Hematopoietic multipotent progenitor cell treated with erythropoietin and hydrocortisone succinate and interleukin-3 and kit ligand, for 4 days (in vitro differentiated cells): ENCODE measurements around the gene LRRC15.

Experiments
- DNase-seq: peaks from one replicate; pipeline ENCODE4 v3.0.0-alpha.2; 2015

Gene LRRC15

DNA sequence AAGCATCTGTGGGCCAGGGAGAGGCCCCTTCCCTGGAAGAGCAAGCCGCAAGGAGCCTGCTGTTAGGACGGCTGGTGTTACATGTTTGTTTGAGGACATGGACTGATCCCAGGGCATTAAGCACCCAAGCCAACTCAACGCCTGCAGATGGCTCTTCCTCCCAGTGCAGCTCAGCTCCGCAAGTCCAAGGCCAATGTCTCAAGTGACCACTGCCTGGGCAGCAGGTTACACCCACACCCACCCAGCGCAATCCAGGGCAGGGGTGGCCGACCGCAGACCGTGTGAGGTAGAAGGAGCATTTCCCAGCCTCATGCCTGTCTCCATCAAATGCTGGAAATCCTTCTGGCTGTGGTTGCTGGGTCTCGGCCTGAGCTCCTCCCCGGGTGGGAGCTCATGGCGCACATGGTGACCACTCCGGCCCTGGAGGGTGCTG lies 15.0 kb upstream of the LRRC15 start:
- DNase-seq, result no peak

DNA sequence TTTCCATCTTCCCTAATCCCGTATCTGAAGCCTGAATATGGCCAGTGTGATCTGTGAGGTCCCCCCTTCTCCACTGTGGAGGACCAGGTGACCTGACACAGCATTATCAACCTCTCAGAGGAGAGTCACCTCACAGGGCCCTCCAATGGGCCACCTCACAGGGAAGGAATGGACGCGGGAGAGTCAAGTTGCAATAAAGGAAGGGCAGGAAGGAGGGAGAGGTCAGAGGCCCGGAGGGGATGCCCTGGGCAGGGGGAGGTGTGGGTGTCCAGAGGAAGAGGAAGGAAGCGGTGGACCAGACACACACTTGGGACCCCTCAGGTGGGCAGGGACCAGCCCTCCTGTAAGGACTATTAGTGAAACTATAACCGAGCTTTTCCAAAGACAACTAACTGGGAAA lies 14.6 kb upstream of the LRRC15 start:
- DNase-seq, result no peak

DNA sequence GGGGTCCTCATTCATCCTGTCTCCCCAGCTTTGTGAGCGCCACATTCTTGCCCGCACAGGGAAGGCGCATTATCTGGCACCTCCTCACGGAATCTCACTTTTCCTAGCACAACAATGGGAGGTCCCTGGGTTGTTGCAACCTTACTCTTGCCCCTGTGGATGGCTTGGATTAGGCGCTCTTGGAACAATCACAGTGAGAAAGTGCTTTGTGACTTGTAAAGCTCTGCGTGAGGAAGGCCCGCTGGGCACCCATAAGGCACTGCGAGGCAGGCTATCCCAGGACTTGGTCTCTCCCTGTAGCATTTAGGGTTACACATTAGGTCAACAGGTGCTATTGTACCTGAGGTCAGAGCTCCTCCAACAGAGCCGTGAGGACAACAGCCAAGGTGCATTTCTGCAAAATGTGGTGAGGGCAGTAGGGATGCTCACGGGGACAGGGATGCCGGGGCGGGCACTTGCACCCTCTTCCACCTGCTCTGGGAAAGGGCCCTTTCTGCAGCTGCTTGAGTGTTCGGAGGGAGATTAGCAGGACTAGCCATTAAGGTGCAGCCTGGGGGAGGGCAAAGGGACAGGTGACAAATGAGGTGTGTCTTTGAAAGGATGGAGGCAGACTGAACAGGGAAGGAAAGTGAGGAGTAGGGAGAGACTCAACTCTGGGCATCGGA lies 13.9 kb upstream of the LRRC15 start:
- no peak for DNase-seq

DNA sequence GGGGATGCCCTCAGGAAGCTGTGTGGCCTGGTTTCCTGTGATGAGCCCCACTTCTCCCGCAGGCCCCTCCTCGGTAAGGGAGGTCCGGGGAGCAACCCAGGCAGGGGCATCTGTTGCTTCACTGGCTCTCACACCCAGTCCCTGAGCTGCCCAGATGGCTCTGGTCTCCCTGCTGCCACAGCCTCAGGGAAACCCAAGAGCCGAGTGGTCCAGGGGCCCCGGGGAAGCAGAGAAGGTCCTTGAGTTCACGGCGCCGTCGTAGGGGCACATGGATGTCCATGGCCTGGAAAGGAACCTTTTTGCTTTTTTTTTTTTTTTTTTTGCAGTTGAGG lies 13.3 kb upstream of the LRRC15 start:
- DNase-seq, result no peak

DNA sequence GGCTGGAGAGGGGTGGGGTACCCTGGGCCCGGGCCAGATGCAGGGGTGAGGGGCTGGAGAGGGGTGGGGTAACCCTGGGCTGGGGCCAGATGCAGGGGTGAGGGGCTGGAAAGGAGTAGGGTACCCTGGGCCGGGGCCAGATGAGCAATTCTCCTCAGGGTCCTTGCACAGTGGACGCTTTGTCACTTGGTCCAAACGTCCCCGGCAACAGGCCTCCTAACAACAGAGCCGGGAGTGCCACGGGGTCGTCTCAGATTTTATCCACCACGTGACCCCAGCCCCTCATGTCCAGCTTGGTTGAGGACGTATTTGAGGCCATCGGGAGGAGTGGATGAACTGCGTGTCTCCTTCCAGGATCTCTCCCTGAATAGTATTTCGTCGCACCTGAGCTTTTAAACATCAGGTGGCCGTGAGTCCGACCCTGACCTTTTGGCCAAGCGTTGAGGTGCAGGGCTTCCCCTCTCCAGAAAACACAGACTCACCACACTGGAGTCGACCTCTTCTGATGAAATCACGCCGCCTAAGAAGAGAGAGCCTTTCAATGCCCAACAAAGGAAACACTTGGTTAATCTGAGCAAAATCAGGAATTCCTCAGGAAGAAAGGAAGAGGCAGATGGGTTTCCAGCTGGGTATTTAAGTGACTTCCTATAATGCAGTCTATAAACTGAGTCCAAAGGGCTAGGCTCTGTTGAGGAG lies 12.8 kb upstream of the LRRC15 start:
- DNase-seq, result no peak

DNA sequence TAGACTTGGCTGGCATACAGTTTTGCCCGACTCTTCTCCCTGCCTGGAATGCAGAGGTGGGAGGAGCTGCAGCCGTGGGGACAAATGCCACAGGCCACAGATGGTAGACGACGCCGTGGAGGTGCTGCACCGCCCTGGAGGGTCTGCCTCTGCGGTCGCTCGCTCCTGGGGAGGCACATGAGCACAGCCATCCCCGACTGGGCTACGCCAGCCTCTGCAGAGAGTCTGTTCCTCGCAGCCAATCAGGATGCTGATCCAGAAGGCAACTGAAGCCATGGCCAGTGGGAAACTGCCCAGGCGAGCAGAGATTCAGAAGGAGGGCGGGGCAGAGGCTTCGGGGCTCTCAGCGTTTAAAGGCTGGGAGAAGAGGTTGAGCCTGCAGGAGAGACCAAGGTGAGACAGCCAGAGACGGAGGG lies 11.9 kb upstream of the LRRC15 start:
- DNase-seq, result no peak

DNA sequence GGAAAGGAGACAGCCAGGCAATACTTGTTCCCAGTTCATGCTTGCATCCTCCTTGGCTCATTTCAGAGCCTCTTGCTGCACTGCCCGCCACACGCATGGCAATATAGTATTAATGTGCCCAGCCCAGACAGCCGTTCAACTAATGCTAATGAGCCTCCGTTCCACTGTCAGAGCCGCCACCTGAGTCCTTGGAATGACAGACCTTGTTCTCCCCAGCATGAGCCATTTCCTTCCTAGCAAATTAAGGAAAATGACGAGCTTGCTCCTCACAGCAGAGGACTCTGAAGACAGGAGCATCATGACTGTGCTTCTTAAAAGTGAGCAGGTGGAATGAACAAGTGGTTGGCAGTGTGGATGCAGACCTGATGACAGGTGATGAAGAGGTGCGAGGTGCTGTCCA lies 10.8 kb upstream of the LRRC15 start:
- DNase-seq, result no peak

DNA sequence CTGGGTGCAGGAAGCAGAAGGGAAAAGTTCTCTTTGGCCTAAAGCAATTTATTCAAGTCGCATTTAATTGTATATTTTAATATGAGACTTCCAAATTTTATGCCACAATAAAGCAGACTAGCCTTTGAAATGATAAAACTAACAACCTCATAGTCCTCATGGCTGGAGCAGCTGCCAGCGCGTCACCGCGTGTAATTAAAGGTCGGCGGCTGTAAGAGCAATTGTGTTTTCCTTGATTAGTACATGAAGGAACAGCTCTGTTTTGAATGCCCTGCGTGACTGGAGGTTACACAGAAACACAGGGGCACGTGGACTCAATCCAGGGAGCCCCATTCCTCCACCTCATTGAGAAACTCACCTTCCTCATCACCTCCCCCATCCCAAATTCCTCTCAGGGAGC lies 10.1 kb upstream of the LRRC15 start:
- DNase-seq, result no peak

DNA sequence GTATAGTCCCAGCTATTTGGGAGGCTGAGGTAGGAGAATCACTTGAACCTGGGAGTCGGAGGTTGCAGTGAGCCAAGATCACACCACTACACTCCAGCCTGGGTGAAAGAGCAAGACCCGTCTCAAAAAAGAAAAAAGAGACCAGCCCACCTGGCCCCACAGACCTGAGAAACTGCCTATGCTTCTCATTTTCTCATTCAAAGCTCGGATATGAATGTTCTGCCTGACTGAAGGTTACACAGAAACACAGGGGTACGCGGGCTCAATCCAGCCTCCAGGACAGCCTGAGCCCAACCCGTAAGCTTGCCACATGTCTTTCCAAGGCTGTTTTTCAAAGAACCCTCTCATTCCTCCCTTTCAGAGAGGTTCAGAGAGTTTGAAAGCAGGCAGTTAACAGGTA lies 9.7 kb upstream of the LRRC15 start:
- no peak for DNase-seq

DNA sequence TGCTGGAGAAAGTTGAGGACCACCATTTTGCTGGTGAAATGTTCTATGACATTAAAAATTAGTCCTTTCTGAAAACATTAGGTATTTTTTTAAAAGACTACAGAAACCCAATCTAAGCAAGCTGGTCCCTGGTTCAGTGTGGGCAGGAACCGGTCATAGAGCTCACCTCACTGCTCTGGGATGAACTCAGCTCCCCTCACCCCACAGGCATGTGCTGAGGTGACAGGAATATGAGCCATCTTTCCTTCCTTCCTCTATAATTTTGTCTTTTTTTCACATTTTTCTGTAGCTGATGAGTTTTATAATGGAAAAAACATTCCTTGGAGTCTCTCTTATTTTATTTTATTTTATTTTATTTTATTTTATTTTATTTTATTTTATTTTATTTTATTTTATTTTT lies 8.2 kb upstream of the LRRC15 start:
- DNase-seq, result no peak

DNA sequence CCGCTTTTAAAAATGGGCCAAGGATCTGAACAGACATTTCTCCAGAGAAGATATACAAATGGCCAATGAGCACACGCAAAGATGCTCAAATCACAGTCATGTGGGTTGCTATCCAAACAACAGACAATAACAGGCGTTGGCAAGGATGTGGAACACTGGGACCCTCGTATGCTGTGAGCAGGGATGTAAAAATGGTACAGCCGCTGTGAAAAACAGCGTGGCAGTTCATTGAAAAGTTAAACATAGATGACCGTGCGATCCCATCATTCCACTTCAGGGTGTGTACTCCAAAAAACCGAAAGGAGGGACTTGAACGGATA lies 6.7 kb upstream of the LRRC15 start:
- no peak for DNase-seq

DNA sequence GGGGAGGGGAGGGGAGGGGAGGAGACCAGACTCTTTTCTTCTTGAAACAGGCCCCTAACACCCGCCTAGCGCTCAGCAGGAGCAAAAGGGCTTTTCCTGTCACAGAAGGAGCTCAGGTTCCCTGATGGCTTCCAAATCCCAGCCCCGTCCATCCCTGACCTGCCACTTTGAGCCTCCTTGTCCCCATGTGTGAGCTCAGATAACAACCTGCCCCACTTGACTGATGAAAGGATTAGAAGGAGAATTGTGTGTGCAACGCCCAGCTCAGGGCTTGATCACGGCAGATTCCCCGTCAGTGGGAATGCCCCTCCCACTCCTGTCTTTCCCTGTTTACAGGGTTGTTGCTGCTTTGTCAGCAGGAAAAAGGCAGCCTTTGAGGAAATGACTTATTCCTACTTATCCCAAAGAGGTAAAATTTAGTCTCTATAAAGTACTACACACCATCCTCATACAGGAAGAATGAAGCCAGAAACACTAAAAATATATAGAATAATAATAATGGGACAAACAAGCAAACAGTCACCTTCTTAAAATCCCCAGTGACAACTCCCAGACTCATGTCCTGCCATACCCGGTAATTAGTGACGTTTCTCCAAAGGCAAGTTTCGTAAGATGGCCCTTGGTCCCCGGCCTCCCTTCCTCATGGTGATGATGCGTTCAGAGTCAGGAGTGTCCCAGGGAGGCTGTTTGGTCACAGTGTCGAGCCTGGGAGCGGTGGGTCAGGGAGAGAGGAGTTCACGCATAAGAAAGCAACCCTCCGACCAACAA lies 6.1 kb upstream of the LRRC15 start:
- no peak for DNase-seq

DNA sequence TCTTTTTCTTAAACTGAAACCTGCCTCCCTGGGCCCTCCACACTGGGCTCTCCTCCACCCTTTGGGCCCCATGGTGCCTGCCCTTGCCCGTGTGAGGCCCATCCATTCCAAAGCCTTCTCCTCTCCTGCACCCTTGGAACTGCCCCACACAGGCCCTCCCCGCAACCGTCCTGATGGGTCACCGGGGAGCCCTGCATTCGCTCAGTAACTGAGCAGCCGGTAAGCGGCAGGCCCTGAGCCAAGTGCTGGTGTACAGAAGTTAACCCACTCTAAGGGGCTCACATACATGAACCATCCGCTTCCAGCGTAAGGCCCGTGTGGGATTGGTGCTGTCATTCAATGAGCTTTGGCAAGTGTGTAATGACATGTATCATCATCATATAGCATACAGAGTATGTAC lies 5.4 kb upstream of the LRRC15 start:
- no peak for DNase-seq

DNA sequence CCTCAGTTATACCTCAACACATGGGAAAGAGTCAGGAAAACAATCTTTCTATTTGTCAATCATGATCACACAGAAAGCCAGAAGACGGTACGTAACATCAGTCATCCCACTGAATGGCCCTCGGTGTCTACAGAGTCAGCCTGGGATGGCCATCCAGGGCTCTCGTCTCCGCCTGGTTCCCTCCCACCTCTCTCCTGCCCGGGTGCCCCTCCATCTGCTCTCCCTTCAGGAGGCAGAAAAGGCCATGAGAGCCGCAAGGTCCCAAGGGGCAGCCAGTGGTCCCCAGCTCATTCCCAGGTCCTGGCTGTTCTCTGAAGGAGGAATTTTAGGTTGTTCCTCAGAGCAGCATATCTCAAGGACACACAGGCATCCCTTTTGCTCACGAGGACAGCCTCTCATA lies 4.4 kb upstream of the LRRC15 start:
- DNase-seq, result no peak

DNA sequence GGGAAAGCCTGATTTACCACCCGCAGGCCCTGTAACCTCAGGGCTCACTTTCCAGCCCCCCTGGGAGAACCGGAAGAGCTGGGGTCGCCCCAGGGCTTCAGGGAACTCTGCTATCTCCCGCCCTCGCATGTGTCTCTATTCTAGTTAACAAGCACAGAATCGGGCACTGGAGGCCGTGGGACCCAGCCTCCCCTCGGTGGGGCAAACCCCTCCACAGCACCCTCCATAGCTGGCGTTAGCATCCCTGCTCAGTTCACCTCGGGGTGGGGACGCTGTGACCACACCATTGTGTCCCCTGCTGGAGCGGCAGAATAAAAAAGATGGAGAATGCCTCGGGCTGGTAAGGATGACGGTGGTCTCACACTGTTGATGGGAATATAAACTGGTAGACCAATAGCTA lies 3.5 kb upstream of the LRRC15 start:
- DNase-seq, result no peak

DNA sequence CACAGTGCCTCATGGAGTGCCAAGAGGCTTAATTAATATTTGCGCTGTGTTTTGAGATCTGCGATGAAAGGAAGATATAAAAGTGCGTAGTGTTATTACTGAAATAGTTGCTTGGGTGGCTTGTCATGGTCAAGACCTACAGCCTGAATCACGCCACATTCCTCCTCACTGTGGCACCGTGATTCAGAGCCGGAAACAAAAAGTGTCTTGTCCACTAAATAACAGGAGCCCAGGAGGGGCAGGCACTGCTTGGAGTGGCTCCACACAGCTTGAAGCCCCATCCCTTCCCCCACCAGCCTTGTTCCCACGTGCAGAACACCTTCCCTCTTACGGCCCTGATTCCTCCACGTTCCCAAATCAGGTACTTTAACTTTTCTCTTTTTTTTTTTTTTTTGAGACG lies 1.2 kb upstream of the LRRC15 start:
- DNase-seq, result no peak

DNA sequence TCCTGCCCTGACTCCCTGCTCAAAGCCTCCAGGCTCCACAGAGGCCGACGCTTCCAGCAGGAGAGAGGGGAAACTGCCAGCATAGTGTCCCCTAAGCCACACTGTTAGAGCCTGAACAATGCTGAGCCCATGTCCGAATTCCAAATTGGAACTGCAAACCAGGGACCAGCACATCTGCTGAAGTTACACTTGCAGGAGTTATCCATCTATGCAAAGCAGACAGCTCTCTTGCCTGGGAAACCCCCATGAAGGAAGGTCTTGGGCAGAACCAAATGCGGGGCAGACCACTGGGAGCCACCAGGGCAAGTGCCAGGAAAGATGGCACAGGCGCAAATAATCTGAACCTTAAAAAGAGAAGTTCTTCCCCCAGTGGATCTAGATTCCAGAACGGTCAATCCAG lies 625 bp downstream of the LRRC15 start:
- no peak for DNase-seq

DNA sequence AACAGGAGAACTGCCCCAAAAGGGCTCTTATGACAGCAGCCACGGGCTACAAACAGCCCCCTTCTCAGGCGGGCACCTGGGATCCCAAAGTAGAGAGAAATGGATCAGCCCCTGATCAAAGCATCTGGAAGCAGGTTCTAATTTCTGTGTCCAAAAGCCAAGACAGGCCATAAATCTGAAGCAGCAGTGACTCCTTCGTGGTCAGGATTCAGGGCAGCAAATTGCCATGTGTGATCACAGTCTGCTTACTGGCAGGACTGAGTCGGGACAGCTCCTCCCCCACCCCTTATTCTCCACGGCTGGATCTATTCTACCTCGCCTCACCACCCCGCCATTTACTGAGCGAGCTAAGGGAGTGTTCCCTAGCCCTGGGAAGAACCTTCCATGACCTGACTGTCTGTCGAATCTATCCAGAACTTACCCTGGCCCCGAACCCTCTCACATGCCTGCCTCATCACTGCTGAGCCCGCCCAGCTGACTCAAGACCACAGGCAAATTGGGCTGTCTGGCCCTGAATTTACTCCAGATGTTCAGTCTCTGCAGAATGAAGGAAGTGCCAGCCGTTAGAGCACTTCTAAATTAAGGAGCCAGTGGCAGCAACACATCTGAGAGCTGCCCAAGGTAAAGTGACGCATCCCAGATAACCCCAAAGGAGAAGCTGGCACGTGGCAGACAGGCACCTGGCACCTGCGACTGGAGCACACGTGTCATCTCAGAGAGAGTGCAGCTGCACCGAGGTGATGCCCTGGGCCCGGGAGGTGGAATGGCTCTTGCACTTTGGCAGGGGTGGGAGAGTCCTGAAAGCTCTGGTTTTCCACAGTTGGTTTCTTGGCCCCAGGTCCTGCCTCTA lies 1.3 kb downstream of the LRRC15 start:
- DNase-seq, result no peak

DNA sequence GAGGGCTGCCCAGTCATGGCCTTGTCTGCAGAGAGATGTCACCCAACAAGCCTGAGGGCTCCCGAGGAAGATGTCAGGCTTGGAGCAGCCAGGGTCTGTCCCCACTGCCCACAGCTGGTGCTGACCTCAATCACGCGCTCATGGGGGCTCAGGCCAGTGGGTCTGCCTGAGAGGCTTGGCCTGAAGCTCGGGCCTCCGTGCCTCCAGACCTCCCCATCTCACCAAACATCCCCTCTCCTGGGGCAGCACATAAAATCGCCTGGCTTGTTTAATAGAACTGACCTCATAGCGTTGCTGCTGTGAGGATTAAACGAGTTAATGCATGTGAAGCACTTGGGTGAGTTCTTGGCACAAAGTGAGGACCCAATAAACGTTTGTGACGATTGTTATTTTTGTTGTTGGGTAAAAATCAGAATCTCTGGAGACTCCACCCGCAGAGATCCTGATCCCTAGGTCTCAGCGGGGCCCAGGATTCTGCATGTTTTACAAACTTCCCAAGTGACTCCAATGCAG lies 3.5 kb downstream of the LRRC15 start:
- no peak for DNase-seq

DNA sequence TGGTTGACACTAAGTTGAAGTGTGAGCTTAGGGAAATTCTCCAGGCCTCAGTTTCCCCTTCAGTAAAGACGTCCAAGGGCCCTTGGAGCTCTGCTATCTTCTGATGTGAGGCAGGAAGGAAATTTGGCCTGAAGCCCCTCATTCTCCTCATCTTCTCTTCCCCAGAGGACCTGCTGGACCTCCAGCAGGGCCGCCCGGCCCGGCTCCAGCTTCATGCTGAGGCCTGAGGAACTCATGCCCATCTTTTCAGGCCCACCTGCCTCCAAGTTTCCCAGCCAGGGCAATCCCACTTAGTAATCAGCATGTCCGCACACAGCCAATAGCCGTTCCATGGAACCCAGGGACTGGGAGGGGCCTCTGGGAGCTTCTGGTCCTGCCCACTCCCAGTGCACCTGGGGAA lies 4.0 kb downstream of the LRRC15 start:
- DNase-seq, result no peak

DNA sequence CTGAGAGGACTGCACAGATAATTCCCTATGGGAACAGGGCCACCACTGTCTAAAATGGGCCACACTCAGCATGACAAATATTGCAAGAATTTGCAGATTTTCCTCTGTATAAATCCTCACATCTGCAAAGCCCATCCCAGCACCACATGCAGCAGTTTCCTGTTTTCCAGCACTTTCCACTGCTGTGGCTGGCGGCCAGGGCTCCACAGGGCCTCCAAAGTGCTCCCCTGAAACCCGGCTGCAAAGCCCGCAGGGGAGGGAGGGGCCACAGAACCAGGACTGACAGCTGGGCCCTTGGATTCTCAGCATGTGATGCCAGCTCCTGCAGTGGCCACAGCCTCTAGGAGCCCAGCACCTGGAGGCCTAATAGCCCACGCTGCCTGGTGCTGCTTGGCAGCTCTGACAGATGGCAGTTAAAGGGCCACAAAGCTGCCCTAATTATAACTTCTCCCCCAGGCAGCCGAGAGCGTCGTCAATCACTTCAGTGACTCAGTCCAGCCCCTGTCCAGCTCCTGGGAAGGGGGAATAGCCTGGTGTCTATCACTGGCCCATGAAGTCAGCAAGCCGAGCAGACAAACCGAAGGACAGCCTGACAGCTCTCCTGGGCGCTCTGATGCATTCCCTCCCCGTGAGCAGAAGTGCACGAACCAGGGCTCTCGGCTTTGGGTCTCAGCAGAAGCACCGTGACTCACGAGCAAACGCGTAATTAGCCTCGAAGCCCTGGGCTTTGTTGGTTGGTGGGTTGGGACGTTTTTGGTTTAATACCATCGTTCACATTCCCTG lies 4.7 kb downstream of the LRRC15 start:
- no peak for DNase-seq

DNA sequence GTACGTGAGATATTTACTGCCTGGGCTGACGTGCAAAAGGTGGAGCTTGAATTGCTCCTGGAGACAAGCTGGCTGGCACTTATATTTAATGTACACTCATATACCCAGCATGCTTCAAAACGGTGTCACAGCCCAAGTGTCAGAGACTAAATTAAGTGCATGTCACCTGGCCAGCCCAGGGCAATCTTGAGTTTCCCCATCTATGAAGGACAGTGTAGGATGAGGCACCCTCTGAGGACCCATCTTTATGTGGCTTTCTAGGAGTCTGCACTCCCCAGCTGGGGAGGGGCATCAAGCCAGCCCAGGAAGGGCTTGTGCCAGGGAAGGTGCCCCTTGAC lies 5.3 kb downstream of the LRRC15 start:
- DNase-seq, result no peak

DNA sequence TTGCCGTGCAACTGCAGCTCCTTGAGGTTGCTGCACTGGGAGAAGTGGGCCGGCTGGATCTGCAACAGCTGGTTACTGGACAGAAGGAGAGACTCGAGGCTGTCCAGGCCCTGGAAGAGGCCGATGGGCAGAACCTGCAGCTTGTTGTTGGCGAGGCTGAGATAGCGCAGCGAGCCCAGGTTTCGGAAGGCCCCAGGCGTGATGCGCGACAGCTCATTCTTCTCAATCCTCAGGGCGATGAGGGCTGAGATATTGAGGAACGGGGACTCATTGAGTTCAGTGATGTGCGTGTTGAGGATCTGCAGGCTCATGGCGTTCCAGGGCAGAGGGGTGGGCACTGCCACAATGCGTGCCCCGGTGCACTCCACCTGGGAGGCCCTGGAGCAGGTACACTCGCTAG lies 9.0 kb downstream of the LRRC15 start:
- no peak for DNase-seq
